Measurements from ENCODE around the gene MRPS9. TPM values are rescaled to one million over a fixed set of nuclear protein-coding genes. Genes with fewer than 3 reads are reported as not detected.
A peak's percentile ranks its signal among the peaks of the same experiment; 100 is the strongest.

MRPS9 gene
- total RNA-seq, 1 donor = 22.9 TPM

- TF ChIP-seq CTCF (IDR thresholded peaks at IDR 0.05; ENCODE audit: insufficient read depth, low read depth, low read length) = no peak
- DNase-seq (ENCODE audit: low read depth) = peak; percentile 16
- H3K4me3 ChIP-seq (ENCODE audit: low read depth, low read length) = no peak overlapping the region
These were observed 65.1 kb downstream of the MRPS9 start for GRCh38 chr2:105102963-105103421.

- no peak for DNase-seq (ENCODE audit: low read depth)
- H3K4me3 ChIP-seq (ENCODE audit: low read depth, low read length) = no peak overlapping the region
- TF ChIP-seq CTCF (IDR thresholded peaks at IDR 0.05; ENCODE audit: insufficient read depth, low read depth, low read length) = no peak
These were observed 65.6 kb downstream of the MRPS9 start for GRCh38 chr2:105103481-105103880.

GRCh38 chr2:105104208-105104731 is 66.4 kb downstream of the MRPS9 start:
- no peak overlapping the region for H3K4me3 ChIP-seq (ENCODE audit: low read depth, low read length)
- no peak for TF ChIP-seq CTCF (IDR thresholded peaks at IDR 0.05; ENCODE audit: insufficient read depth, low read depth, low read length)
- DNase-seq (ENCODE audit: low read depth) = no peak

GRCh38 chr2:105110295-105110829 is 72.5 kb downstream of the MRPS9 start:
- no peak for DNase-seq (ENCODE audit: low read depth)
- H3K4me3 ChIP-seq (ENCODE audit: low read depth, low read length) = no peak overlapping the region
- TF ChIP-seq CTCF (IDR thresholded peaks at IDR 0.05; ENCODE audit: insufficient read depth, low read depth, low read length) = no peak

- H3K4me3 ChIP-seq (ENCODE audit: low read depth, low read length) = no peak overlapping the region
- TF ChIP-seq CTCF (IDR thresholded peaks at IDR 0.05; ENCODE audit: insufficient read depth, low read depth, low read length) = no peak
- no peak for DNase-seq (ENCODE audit: low read depth)
These were observed 73.7 kb downstream of the MRPS9 start for GRCh38 chr2:105111365-105112150.

GRCh38 chr2:105112345-105112744 is 74.5 kb downstream of the MRPS9 start:
- no peak overlapping the region for H3K4me3 ChIP-seq (ENCODE audit: low read depth, low read length)
- no peak for TF ChIP-seq CTCF (IDR thresholded peaks at IDR 0.05; ENCODE audit: insufficient read depth, low read depth, low read length)
- DNase-seq (ENCODE audit: low read depth) = no peak
